Measurements from ENCODE around the gene OTOP1. TPM values are rescaled to one million over a fixed set of nuclear protein-coding genes. Genes with fewer than 3 reads are reported as not detected.
"Not testable (repeated sequence)": the region's sequence is repeated elsewhere in the genome, so short reads cannot be mapped to it uniquely, and the experiment has no call there.

The OTOP1 gene
- total RNA-seq, 1 donor from 2014 or later = not detected

DNA sequence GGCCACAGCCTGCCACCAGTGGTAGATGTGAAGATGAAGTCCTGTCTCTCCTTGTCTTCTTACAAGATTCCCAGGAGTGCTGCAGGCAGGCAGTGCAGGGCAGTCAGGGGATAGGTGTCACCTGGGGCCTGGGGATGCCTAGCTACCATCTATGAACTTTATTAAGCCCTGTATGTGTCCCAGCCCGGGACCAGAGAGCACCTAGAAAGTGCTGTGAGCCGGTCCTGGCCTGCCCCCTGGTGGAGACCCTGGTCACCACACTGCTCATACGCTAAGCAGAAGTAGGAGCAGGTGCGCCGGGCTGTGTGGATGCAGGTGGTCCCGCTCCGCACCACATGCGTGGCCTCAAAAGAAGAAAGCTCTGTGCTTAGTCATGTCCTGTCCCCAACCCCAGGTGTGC lies 81.1 kb downstream of the OTOP1 start:
- DNase-seq; H3K27ac ChIP-seq; H3K9me3 ChIP-seq; H3K4me1 ChIP-seq; H3K27me3 ChIP-seq; intact Hi-C loops (cut with DNase I); H3K4me3 ChIP-seq; ATAC-seq; H3K36me3 ChIP-seq: not testable (repeated sequence)
- TF ChIP-seq, protein P1, sequence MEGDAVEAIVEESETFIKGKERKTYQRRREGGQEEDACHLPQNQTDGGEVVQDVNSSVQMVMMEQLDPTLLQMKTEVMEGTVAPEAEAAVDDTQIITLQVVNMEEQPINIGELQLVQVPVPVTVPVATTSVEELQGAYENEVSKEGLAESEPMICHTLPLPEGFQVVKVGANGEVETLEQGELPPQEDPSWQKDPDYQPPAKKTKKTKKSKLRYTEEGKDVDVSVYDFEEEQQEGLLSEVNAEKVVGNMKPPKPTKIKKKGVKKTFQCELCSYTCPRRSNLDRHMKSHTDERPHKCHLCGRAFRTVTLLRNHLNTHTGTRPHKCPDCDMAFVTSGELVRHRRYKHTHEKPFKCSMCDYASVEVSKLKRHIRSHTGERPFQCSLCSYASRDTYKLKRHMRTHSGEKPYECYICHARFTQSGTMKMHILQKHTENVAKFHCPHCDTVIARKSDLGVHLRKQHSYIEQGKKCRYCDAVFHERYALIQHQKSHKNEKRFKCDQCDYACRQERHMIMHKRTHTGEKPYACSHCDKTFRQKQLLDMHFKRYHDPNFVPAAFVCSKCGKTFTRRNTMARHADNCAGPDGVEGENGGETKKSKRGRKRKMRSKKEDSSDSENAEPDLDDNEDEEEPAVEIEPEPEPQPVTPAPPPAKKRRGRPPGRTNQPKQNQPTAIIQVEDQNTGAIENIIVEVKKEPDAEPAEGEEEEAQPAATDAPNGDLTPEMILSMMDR (IDR thresholded peaks at IDR 0.05) = peak; percentile 36

GRCh38 chr4:4143376-4143775 lies 83.4 kb downstream of the OTOP1 start:
- H3K27ac ChIP-seq; DNase-seq; intact Hi-C loops (cut with DNase I); H3K4me1 ChIP-seq; H3K27me3 ChIP-seq; H3K4me3 ChIP-seq; H3K36me3 ChIP-seq; H3K9me3 ChIP-seq; ATAC-seq: not testable (repeated sequence)

GRCh38 chr4:4142679-4143078 lies 84.0 kb downstream of the OTOP1 start:
- H3K27me3 ChIP-seq; H3K27ac ChIP-seq; H3K36me3 ChIP-seq; intact Hi-C loops (cut with DNase I); H3K9me3 ChIP-seq; H3K4me3 ChIP-seq; ATAC-seq; DNase-seq; H3K4me1 ChIP-seq: not testable (repeated sequence)

DNA sequence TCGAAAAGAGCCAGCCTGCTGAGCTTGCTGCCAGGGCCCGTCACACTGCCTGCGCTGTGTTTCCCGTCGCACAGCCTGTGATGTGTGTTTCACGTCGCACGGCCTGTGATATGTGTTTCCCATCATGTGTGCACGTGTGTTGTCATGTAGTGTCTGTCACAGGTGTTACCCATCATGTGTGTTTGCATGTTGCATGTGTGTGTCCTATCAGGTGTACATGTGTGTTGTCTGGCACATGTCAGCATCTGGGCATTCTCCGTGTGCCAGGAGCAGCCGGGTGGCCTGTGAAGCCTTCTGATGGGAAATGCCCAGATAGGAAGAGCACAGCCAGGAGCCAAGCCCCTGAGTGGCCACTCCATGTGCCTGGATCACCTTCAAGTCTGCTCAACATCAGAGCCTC lies 85.5 kb downstream of the OTOP1 start:
- H3K27ac ChIP-seq; ATAC-seq; H3K9me3 ChIP-seq; H3K4me3 ChIP-seq; DNase-seq; H3K4me1 ChIP-seq; H3K27me3 ChIP-seq; intact Hi-C loops (cut with DNase I); H3K36me3 ChIP-seq: not testable (repeated sequence)

Other genes with a start within 250 kb of the OTOP1 start
- gene TMEM128, start 21.3 kb upstream of the OTOP1 start, total RNA-seq = 26.4 TPM
- 13.3 TPM for gene LYAR, start 63.2 kb upstream of the OTOP1 start, total RNA-seq
- 5.6 TPM for gene ZBTB49, start 63.3 kb upstream of the OTOP1 start, total RNA-seq
- 1.5 TPM for gene NSG1, start 160.2 kb upstream of the OTOP1 start, total RNA-seq